SK-N-SH treated with all-trans-retinoic acid at 6 μM for 48 hours (cell line): Measurements from ENCODE around the gene PRPH2.
"Not testable (repeated sequence)": the region's sequence is repeated elsewhere in the genome, so short reads cannot be mapped to it uniquely, and the experiment has no call there.

Source experiments
- CREB5 ChIP-seq: fragments of 250-450 bp; sonication (Bioruptor Pico); IDR thresholded peaks from 2 replicates; pipeline ENCODE4 v1.5.1; 2020; ENCODE audit warnings: low read depth, mild to moderate bottlenecking, moderate library complexity
- ISL1 ChIP-seq: fragments of 250-450 bp; sonication (Bioruptor Pico); IDR thresholded peaks from 2 replicates; pipeline ENCODE4 v2.1.2; 2022; ENCODE audit warnings: mild to moderate bottlenecking, moderate library complexity
- OSR1 ChIP-seq: fragments of 250-450 bp; sonication (Bioruptor Pico); IDR thresholded peaks from 2 replicates; pipeline ENCODE4 v1.8.0; 2022; ENCODE audit warnings: moderate library complexity, mild to moderate bottlenecking, inconsistent platforms
- PATZ1 ChIP-seq: fragments of 250-450 bp; sonication (Bioruptor Pico); IDR thresholded peaks from 2 replicates; pipeline ENCODE4 v1.8.0; 2020; ENCODE audit warnings: mild to moderate bottlenecking, moderate library complexity, borderline replicate concordance
- POU6F1 ChIP-seq: fragments of 250-450 bp; sonication (Bioruptor Pico); IDR thresholded peaks from 2 replicates; pipeline ENCODE4 v1.8.0; 2021; ENCODE audit warnings: low read depth, mild to moderate bottlenecking, moderate library complexity, borderline replicate concordance
- RARB ChIP-seq: fragments of 250-450 bp; sonication (Bioruptor Pico); IDR thresholded peaks from 2 replicates; pipeline ENCODE4 v1.8.0; 2021; ENCODE audit warnings: mild to moderate bottlenecking, moderate library complexity

- TF ChIP-seq RARB, POU6F1, OSR1, CREB5, PATZ1, ISL1 (CRISPR knock-in tag): not testable (repeated sequence)
Measured at GRCh38 chr6:42733867-42734481, 11.6 kb upstream of the PRPH2 start.
